Fibroblast of gingiva (primary cell): ENCODE measurements around the gene UBE2U.

Experiments
- DNase-seq: peaks from one replicate; pipeline ENCODE4 v3.0.0-alpha.2; 2011; ENCODE audit warnings: low read depth

Gene UBE2U, protein sequence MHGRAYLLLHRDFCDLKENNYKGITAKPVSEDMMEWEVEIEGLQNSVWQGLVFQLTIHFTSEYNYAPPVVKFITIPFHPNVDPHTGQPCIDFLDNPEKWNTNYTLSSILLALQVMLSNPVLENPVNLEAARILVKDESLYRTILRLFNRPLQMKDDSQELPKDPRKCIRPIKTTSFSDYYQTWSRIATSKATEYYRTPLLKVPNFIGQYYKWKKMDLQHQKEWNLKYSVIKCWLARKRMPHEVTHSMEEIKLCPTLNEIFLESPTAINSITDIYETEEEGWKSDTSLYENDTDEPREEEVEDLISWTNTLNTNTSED

DNA sequence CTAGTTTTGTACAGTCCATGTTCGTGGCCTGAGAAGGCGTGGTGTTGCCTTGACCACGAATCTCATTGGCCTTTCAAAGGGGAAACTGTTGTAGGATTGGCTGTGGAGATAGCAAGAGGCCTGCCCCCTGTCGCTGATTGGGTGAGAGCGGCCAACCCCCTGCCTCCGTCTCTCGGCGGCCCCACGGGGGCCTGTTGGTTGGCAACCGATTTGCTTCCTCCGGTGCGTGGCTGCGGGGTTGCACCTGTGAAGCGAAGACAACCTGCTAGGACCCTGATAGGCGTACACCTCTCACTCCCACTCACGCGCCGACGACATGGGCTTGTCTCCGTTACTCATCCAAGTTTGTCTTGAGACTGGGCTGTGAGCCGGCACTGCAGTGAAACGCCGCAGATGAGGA lies at the start of gene UBE2U:
Gene UBE2U (plus strand): TSS at position 204 of the 400 bp plus-strand sequence. CDS start 428 bp downstream, outside the sequence.
- DNase-seq = no peak

DNA sequence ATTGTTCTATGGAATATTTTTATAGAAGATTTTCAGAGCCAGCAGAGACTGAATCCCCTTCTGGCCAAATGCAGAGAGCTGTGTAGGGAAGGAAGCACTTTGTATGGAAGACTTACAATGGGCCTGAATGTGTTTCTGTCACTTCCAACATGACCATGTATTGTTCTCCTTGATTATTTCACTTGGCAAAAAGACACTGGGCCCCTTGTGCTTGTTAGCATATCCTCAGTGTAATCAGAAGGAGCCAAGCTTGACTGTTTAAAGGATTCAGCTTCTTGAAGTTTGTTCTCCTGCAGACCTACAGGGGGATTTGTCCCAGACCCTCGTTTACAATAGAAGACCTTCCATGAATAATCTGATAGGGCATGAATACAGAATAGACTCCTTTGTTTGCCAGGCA lies 48.1 kb upstream of the UBE2U start:
- no peak for DNase-seq

DNA sequence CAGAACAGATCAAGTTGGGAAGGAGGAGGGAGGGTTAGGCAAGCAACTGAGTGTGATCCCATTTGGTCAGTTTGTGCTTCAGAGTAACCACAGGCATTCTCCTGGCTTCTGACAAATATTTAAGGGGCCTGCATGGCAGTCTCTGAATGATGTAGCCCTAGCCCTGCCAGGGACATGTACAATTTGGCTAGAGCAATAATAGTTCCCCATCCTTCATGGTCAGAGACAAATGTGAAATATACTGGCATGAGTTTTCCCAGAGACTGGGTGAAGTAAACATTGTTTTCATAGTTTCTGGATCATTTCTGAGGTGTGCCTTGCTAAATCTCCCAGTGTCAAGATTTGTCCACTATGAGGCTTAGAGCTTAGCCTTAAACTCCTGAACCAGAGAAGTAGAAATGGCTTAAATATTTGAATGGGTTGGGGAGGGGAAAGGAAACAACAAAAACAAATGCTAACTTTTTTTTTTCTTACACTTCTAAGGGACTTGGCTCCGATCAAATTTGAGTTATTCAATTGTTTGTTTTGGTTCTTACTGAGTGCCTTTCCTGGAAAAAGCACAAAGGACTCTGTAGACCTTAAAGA lies 42.0 kb upstream of the UBE2U start:
- peak; percentile 91 for DNase-seq

DNA sequence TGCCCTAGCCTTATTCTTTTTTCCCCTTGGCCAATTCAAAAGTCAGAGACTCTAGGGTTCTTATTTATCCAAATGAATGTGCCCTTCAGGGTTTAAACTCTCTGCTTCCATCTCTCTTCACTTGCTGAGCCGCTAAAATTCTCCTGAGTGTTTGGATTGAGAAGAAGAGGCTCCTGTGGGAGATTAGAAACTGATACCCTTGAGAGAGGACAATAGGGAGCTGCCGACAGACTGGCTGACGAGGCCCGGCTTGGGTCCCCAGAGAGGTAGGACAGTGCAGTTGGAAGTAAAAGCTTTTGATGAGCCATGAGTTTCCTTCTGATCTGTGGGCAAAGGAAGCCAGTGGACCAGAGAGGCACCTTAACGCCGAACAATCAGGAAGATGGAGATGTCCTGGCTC lies 41.3 kb upstream of the UBE2U start:
- DNase-seq = no peak

DNA sequence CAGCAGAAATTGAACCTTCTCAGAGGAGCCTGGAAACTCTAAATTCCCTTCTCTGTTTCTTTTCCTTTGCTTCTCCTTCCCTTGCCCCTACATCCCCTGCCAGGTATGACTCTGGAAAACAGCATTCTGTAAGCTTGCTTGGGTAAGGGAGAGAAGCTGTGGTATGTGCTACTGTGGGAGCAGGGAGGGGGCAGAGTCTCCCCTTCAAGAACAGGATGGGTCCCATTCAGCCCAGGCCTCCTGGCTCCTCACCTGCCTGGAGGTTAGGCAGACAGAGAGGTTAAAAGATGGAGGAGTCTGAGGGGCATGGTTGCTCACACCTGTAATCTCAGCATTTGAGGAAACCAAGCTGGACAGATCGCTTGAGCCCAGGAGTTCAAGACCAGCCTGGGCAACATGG lies 40.6 kb upstream of the UBE2U start:
- DNase-seq = no peak

DNA sequence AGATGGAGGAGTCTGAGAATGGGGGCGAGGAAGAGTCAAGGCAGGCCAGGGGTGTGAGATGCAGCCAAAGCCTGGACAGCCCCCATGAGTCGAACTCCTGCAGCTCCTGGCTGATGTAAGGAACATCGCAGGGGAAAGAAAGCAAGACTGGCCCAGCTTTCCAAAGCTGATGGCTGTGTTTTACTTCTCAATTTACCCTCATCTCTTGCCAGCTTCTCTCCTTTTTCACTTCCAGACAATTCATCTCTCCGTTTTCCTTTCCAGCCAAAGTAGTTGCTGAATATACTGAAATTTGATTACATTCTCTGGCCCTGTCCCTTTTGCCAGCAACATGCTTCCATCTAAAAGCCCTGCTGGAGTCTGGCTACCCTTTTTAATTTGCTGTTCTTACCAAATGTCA lies 40.0 kb upstream of the UBE2U start:
- no peak for DNase-seq

DNA sequence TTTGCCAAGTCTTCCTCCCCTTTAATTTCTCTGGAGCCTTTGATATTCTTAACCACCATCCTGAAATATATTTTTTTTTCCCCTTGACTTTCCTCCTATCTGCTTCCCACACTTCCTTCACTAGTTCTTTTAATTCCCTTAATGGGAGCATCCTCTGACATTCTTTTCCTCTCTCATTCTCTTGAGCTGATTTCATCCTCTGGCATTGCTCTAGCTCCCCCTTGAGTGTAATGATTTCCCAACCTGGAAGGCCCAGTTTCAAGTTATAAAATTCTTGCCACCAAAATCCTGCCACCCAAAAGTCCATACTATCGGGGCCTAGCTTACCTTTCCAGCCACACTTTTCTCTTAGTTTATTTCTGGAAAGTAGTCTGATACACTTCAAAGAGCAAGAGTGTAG lies 39.5 kb upstream of the UBE2U start:
- DNase-seq = peak; percentile 52

DNA sequence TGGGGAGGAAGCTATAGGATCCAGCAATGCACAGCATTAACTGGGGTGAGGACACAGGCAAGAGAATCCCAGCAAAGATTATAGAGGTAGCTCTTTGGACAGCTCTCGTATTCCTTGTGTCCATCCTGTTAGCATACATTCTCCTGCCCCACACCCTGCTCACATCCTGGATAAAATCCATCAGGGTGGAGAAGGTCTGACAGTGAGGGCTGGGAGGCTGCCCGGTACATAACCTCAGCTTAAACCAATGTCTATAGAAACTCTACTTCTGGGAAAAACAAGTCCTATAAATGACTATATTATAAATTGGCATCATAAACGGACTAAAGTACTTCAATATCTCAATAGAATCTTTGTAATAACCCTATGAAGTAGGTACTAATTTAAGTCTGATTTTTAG lies 36.8 kb upstream of the UBE2U start:
- DNase-seq = no peak

DNA sequence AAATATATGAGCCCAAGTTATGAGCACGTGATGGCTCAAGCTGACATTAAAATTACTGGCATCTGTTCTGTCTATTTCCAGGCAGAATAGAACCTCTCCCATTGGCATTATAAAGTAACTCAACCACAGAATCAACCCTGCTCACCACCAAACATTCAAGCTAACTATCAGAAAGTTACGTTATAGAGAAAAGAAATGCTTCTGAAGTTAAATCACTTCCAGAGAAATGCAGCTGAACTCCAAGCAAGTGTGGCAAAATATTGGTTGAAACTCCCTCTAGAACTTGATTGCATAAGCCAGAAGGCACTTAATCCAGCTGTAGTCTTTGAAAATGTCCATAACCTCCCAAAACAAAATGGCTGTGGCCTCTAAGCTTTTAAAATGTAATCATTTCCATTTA lies 36.2 kb upstream of the UBE2U start:
- peak; percentile 64 for DNase-seq

DNA sequence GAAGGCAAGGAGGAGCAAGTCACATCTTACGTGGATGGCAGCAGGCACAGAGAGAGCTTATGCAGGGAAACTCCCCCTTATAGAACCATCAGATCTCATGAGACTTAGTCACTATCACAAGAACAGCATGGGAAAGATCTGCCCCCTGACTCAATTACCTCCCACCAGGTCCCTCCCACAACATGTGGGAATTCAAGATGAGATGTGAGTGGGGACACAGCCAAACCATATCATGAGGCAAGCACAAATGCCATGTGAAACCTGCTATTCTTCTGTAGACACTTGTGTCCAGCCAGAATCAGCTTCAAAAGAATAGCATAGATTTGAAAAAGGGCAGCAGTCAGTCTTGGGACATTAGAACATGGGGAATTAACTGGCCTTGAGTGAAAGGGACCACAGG lies 32.2 kb upstream of the UBE2U start:
- no peak for DNase-seq

DNA sequence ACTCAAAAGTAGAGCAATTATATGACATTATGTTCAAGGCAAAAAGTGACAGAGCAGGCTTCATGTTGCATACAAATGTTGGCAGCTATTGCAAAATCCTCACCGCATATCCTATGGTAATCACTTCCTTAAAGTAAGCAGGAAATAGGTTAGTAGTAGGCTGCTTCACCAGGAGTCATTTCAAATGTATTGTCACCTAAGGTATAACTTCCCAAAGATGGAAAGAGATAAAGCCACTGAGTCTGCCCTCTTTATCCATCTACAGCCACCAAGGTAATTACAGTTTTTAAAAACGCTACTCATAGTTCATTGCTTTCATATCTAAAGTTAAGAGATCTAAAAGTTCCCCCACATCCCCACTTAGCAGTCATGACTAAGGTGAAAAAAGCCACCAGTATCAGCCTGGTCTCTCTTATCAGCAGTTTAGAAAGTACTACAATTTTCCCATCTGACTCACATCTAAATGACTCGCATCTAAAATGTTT lies 31.6 kb upstream of the UBE2U start:
- peak; percentile 33 for DNase-seq

DNA sequence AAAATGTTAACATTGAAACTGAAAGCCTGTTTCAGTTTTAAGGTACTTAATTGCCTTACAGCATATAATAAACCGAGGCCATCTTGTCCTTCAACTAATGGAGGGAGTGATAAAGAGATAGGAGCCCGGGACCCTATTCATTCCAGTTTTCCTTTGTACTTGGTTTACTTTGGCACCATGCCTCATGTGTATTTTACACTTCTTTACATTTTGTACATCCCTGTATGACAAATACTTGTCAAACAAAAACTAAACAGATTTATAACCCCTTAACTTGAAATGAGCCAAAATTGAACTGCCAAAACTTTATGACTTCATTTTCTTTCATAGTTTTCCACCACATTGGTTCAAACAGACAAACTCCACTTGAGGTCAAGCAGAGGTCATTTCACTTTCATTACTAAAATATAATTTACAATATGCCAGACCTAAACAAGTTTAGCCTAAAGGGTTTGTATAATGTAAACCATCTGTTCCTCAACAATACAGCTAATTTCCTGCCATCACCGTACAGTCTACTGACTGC lies 30.9 kb upstream of the UBE2U start:
- DNase-seq = peak; percentile 33

DNA sequence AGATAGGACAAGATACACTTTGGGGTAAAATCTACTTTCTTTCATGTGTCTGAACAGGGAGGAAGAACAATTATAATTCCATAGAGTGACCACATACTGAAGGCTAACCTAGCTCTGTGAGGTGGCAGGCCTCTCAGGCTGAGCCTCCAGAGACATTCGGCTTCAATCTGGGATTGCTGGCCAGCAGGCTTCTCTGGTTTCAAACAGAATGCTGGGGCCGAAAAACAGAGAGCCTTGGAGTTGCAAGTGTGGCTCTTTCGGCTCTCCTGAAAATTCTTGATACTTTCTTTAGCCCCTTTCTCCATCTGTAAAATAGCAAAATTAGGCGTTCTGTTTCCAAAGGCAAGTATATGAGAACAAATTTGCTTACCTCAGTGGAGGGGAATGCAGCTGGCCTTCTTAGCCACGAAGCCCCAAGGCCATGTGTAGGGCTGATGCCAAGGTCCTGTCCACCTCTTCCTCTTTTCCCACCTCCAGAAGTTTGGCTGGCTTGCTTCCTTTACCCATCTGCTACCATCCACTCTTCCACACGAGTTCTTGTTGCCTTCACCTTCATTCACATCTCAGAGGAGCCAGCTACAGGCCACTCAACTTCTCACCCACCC lies 30.0 kb upstream of the UBE2U start:
- DNase-seq = no peak

DNA sequence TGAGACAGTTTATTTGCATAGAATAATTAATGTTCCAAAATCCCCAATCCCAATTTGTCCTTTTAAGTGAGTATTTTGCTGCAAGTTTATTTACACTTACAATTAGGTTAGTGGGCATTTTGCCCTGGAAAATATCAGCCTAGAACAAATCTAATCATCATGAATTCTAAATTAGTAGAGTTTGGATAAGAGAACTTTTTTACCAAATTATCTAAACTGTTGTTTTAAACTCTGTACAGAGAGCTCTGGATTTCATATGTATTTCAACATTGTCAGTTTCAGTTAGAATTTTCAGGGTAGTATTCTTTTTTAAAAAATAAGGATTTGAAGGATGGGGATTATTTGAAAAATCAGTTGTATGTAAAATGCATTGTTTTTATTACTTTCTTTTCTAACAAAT lies 27.8 kb upstream of the UBE2U start:
- no peak for DNase-seq

DNA sequence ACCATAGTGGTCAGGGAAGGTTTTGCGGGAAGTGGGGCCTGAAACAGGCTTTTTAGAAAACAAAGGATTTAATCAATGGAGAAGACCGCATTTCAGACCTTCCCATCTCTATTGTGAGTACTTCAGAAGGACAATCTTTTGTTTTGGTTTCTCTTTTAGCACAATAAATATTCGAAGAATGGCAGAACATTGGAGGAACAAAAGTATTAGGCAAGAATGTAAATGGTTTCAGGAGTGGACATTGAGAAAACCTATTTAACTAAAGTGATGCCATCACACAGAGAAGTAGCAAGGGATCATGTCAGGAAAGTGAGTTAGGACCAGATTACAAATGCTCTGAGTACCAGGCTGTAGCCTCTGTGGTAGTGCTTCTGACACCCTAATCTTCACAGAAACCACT lies 26.8 kb upstream of the UBE2U start:
- DNase-seq = peak; percentile 18

DNA sequence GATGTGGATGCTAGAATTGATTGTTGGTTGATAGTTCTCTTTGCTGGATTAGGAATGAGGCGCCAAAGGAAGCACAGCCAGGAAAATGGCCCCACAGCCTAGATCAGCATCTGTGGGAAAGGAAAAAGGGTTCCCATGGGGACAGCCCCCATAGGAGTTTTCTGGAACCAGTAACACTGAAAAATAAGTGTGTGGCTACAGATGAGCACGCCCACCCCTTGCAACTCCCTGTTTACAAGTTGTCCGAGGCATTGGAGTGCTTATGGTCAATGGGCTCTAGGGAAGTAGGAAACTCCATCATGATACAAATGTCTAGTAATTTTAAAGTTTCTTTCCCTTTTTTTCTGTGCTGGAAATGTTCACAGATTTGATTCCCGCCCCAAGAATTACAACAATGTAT lies 23.8 kb upstream of the UBE2U start:
- no peak for DNase-seq

DNA sequence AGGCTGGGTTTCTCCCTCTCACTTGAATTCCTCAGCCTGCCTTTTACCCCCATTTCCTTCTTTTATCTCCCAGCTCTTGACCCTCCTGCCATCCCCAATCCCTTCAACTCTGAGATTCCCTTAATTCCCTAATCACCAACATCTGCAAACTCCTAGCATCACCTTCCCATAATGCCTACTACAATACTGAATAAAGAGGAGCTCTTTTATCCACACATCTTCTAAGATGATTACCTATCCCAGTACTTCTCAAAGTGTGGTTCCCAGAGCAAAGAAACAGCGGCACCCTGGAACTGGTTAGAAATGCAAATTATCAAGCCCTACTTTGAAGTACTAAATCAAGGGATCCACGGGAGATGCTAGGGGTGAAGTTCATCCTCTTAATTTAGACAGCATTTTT lies 21.2 kb upstream of the UBE2U start:
- no peak for DNase-seq

DNA sequence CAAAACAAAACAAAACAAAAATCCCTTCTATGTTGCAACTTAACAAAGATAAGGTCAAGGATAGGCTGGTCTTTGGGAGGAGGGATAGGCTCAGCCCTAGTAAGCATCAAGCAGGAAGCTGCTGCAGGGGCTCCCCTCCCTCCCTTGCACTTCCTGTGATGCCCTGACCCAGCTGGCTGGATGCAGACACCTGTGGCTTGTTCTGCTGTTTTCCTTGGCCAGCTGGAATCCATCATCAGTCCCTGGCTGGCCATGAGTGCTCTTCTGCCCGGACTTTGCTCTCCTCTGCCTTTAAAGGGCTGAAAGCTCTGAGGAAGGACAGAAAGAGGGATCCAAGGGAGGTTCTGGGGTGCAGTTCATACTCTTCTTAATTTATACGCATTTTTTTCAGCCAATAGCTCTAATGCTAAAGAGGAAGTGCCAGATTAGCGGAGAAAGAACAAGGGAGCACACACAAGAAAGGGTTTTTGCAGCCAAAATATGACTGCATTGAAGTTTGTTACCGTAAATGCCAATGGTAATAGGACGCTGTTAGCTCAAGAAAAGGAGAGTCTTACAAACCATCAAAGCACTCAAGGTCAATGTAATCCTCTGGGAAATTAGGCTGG lies 19.9 kb upstream of the UBE2U start:
- no peak for DNase-seq

DNA sequence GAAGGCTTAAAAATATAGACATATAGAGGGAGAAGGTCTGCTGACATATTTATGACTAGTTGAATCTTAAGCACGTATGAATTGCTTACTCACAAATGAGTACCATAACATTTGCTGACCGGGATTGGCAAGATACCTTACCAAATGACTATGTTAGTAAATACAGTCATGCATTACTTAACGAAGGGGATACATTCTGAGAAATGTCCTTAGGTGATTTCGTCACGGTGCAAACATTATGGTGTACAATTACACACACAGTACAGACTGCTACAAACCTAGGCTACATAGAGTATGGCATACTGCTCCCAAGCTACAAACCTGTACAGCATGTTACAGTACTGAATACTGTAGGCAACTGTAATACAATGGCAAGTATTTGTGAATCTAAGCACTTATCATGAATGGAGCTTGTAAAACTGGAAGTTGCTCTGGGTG lies 19.4 kb upstream of the UBE2U start:
- peak; percentile 86 for DNase-seq

DNA sequence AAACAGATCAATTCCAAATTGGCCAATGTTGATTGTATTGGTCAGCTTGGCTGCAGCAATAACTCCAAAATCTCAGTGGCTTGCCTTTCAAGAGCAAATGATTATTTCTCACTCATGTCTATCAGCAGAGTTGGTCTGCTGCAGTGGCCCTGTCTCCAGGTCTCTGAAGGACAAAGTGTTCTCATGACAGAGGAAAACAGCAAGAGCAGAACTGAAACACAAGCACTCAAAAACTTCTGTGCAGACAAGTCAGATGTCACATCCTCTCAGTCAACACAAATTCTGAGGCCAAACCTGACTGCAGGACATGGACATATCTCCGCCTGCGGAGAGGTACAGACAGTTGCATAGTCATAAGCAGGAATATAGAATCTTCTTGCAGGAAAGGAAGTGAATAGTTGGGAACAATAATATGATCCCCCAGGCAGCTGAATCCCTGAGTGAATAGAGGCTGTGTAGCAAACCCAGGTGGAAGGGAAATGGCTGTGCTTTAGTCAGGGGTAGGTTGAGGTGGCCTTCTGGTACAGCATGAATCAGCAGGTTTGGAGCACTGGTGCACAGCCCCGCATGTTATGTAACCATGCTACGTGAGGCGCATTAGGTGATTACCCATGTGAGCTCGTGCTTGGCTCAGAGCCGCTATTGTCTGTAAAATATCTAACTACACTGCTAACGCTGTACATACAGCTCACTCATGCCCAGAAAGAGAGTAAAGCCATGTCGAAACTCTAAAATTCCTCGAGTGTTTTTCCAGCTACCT lies 17.1 kb upstream of the UBE2U start:
- no peak for DNase-seq

DNA sequence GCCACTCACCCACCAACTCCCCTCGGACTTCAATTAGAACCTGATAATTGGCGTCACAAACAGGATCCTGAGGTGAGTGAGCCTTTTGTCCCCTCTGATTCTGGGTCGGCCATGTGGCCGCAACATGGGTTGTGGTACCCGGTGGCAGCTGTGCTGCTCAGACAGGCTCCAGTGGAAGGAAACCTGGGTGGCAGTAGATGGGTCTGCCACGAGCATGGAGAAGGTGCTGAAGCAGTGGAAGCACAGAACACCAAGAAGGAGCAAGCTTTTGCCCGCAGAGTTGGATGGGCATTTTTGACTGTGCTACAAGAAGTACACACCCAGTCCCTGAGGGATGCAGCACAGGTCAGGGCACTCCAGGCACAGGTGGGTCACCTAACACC lies 16.5 kb upstream of the UBE2U start:
- no peak for DNase-seq

DNA sequence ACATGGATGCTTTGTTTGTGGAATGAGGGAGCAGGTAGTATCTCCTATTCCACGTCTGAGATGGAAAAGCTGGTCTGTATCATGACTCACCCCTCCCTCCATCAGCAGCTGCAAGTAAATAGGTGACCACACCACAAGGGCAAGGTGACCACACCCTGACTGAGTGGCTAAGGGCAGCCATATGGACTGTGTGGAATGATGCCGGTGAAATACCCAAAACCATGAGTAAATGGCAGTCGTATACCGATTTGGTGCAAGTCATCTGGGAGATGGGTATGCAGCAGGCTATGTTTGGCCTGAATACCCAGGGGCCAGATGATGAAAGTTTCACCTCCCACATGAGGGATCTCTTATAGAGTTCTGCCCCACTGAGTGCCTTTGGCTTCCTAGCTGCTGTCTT lies 15.8 kb upstream of the UBE2U start:
- DNase-seq = no peak
